Trophoblast cell (in vitro differentiated cells and primary cell): ENCODE results near the gene SLC27A1.

Experiments used
- DNase-seq, 2 donors: peaks; one replicate each; pipeline ENCODE4 v3.0.0-alpha.2; 2016
- H2AFZ ChIP-seq: 2 replicates; pipeline ENCODE4 v1.6.1; 2013; ENCODE audit warnings: low read length, moderate library complexity, mild to moderate bottlenecking; ENCODE audit not compliant: insufficient read depth, poor library complexity
- H2AK5ac ChIP-seq: 2 replicates; pipeline ENCODE4 v1.6.1; 2013; ENCODE audit warnings: mild to moderate bottlenecking, low read length
- H2BK120ac ChIP-seq: 2 replicates; pipeline ENCODE4 v1.6.1; 2013; ENCODE audit warnings: low read length, mild to moderate bottlenecking, moderate library complexity; ENCODE audit not compliant: insufficient read depth, poor library complexity
- H2BK12ac ChIP-seq: 2 replicates; pipeline ENCODE4 v1.6.1; 2013; ENCODE audit warnings: mild to moderate bottlenecking, low read length, moderate library complexity
- H2BK5ac ChIP-seq: 2 replicates; pipeline ENCODE4 v1.6.1; 2013; ENCODE audit warnings: low read length, low read depth, moderate library complexity, mild to moderate bottlenecking; ENCODE audit not compliant: poor library complexity
- H3K14ac ChIP-seq: 2 replicates; pipeline ENCODE4 v1.6.1; 2013; ENCODE audit warnings: mild to moderate bottlenecking, low read length
- H3K18ac ChIP-seq: 2 replicates; pipeline ENCODE4 v1.6.1; 2013; ENCODE audit warnings: mild to moderate bottlenecking, low read length
- H3K23ac ChIP-seq: 2 replicates; pipeline ENCODE4 v1.6.1; 2013; ENCODE audit warnings: low read length
- H3K27ac ChIP-seq: 2 replicates; pipeline ENCODE4 v1.5.1; 2013; ENCODE audit warnings: low read depth, mild to moderate bottlenecking, inconsistent platforms, low read length, moderate library complexity
- H3K27me3 ChIP-seq: 2 replicates; pipeline ENCODE4 v1.6.1; 2013; ENCODE audit warnings: inconsistent platforms, mild to moderate bottlenecking, low read length, moderate library complexity; ENCODE audit not compliant: insufficient read depth
- H3K36me3 ChIP-seq, 2 experiments: 1 replicate in 1 of 2; 2 replicates in 1 of 2; pipeline ENCODE4 v1.6.1; 2013; ENCODE audit warnings: low read length in 2 of 2, mild to moderate bottlenecking in 2 of 2, moderate library complexity in 1 of 2; ENCODE audit not compliant: insufficient read depth in 2 of 2, control insufficient read depth in 1 of 2
- H3K4ac ChIP-seq: 2 replicates; pipeline ENCODE4 v1.6.1; 2013; ENCODE audit warnings: low read depth, mild to moderate bottlenecking, low read length, moderate library complexity
- H3K4me1 ChIP-seq, 2 experiments: 1 replicate in 1 of 2; 2 replicates in 1 of 2; pipeline ENCODE4 v1.6.1; 2013; ENCODE audit warnings: low read length in 2 of 2, mild to moderate bottlenecking in 2 of 2, moderate library complexity in 1 of 2; ENCODE audit not compliant: insufficient read depth in 2 of 2, control insufficient read depth in 1 of 2
- H3K4me2 ChIP-seq: 2 replicates; pipeline ENCODE4 v1.6.1; 2013; ENCODE audit warnings: inconsistent platforms, mild to moderate bottlenecking, low read length, moderate library complexity
- H3K4me3 ChIP-seq: 2 replicates; pipeline ENCODE4 v1.5.1; 2013; ENCODE audit warnings: mild to moderate bottlenecking, low read depth, low read length, inconsistent platforms
- H3K79me1 ChIP-seq: one replicate; pipeline ENCODE4 v1.6.1; 2013; ENCODE audit warnings: low read length
- H3K79me2 ChIP-seq: 2 replicates; pipeline ENCODE4 v1.6.1; 2013; ENCODE audit warnings: low read length, mild to moderate bottlenecking; ENCODE audit not compliant: control insufficient read depth, insufficient read depth, poor library complexity
- H3K9ac ChIP-seq: 2 replicates; pipeline ENCODE4 v1.6.1; 2013; ENCODE audit warnings: mild to moderate bottlenecking, low read length
- H3K9me3 ChIP-seq: 2 replicates; pipeline ENCODE4 v1.6.1; 2013; ENCODE audit warnings: low read depth, mild to moderate bottlenecking, control low read depth, inconsistent platforms, low read length; ENCODE audit not compliant: insufficient read depth
- H4K12ac ChIP-seq: 2 replicates; pipeline ENCODE4 v1.6.1; 2013; ENCODE audit warnings: low read depth, mild to moderate bottlenecking, low read length, moderate library complexity
- H4K8ac ChIP-seq: 2 replicates; pipeline ENCODE4 v1.6.1; 2013; ENCODE audit warnings: low read depth, mild to moderate bottlenecking, low read length, moderate library complexity
- H4K91ac ChIP-seq: one replicate; pipeline ENCODE4 v1.6.1; 2013; ENCODE audit warnings: low read depth, mild to moderate bottlenecking, low read length, moderate library complexity
- WGBS: extraction: QIAGEN DNeasy Blood & Tissue Kit; methylation state at CpG from one replicate; pipeline ENCODE4 v1.1.7; 2013; ENCODE audit warnings: missing lambda C conversion rate; ENCODE audit not compliant: insufficient read length, insufficient coverage; ENCODE audit errors: extremely low coverage; 5-methylcytosine and 5-hydroxymethylcytosine counted together

SLC27A1 gene

DNA sequence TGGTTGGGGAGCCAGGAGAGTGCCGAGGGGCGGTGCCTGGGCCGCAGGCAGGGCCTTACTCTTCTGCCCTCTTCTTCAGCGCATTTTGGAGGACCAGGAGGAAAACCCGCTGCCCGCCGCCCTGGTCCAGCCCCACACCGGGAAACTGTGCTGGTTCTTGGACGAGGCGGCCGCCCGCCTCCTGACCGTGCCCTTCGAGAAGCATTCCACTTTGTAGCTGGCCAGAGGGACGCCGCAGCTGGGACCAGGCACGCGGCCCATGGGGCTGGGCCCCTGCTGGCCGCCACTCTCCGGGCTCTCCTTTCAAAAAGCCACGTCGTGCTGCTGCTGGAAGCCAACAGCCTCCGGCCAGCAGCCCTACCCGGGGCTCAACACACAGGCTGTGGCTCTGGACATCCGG, 50.5 kb downstream of the SLC27A1 start:
- no peaks in the 10 kb centered on the region for H3K79me1 ChIP-seq
- no peaks in the 10 kb centered on the region for H3K27me3 ChIP-seq
- H3K4me1 ChIP-seq, result peaks cover 0 to under 1% of the 10 kb centered on the region in 2 experiments
- no peak overlapping the region for H3K14ac ChIP-seq
- H3K9ac ChIP-seq, result no peak overlapping the region
- H3K9me3 ChIP-seq, result peaks cover 14% of the 10 kb centered on the region
- no peak overlapping the region for H4K91ac ChIP-seq
- no CpG with 5 or more reads among the region's 25 CpGs for WGBS
- H3K36me3 ChIP-seq, result peaks cover 23 to 33% of the 10 kb centered on the region in 2 experiments
- no peaks in the 10 kb centered on the region for H3K79me2 ChIP-seq
- H3K4me2 ChIP-seq, result no peak overlapping the region
- H4K12ac ChIP-seq, result no peak overlapping the region
- DNase-seq, result no peak
- H3K4me3 ChIP-seq, result no peak overlapping the region
- H3K27ac ChIP-seq, result no peak overlapping the region
- H2AFZ ChIP-seq, result no peak overlapping the region
- no peak overlapping the region for H2BK12ac ChIP-seq
- H2AK5ac ChIP-seq, result no peak overlapping the region
- no peak overlapping the region for H3K4ac ChIP-seq
- H2BK120ac ChIP-seq, result no peak overlapping the region
- no peak overlapping the region for H3K18ac ChIP-seq
- H4K8ac ChIP-seq, result no peak overlapping the region
- H2BK5ac ChIP-seq, result no peak overlapping the region
- no peak overlapping the region for H3K23ac ChIP-seq

DNA sequence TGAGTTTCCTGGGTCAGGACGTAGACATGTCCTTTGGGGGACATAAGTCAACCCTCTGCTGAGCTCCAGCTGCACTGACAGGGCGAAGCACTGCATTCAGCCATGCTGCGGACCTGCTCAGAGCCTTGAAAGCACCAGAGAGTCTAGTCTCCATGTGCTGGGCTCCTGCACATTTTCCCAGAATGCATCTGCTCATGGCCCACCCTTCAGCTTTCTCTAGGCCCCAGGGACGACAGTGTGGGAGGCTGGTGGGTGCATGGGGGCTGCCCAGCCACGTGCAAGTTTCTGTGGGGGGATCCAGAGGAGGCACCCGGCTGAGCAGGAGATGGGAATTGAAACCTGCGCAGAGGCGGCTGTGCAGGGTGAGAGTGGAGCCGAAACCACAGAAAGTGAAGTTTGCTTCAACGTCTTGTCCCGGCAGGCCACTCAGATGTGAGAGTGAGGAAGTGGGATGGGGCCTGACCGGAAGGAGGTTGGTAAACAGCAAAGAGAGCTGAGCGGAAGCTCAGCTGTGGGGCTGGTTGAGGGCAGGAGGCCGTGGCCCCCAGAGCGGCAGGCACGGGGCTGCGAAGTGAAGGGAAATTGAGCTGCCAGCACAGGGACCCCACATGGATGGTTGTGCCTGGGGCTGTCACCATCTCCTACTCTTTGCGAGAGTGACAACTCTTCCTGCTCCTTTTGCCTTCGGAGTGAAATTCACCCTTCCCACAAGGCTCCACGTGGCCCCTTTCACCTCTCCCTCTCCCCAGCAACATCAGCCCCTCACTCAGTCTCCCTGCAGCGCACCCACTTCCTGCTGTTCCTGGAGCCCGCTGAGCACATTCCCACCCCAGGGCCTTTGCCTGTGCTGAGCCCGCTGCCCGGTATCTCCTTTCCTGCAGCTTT, 52.9 kb downstream of the SLC27A1 start:
- Histone ChIP-seq H2BK120ac (no peak overlapping the region), H2BK12ac (no peak overlapping the region), H4K12ac (no peak overlapping the region), H3K27ac (no peak overlapping the region), H3K4me3 (no peak overlapping the region), H3K18ac (no peak overlapping the region), H3K14ac (no peak overlapping the region), H3K27me3 (no peaks in the 10 kb centered on the region), H4K91ac (no peak overlapping the region), H3K4me1 (no peaks in the 10 kb centered on the region), H4K8ac (no peak overlapping the region), H3K23ac (no peak overlapping the region), H3K9me3 (peaks cover 4% of the 10 kb centered on the region), H3K4ac (no peak overlapping the region), H2AFZ (no peak overlapping the region), H3K36me3 (peaks cover 10 to 19% of the 10 kb centered on the region in 2 experiments), H2BK5ac (no peak overlapping the region), H3K79me1 (no peaks in the 10 kb centered on the region), H2AK5ac (no peak overlapping the region), H3K79me2 (no peaks in the 10 kb centered on the region), H3K9ac (no peak overlapping the region), H3K4me2 (no peak overlapping the region)
- no CpG with 5 or more reads among the region's 24 CpGs for WGBS
- no peak for DNase-seq

DNA sequence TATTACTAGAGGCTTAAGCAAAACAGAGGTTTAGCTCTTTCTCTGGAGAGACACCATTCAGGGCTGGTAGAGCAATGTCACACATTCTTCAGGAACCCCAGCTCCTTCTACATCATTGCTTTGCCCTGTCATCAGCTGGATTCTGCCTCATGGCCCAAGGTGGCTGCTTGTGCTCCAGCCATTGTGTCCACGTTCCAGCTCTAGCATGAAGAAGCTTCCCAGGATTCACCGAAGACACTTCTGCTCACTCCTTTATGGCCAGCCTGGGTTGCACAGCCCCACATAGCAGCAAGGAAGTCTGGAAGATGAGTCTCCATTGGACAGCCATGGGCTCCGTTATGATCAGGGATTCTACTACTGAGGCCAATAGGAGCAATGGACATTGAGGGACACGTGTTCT, 54.3 kb downstream of the SLC27A1 start:
- H3K4me3 ChIP-seq, result no peak overlapping the region
- H3K4ac ChIP-seq, result no peak overlapping the region
- H3K23ac ChIP-seq, result no peak overlapping the region
- no peaks in the 10 kb centered on the region for H3K79me1 ChIP-seq
- no peak for DNase-seq
- no peak overlapping the region for H2AFZ ChIP-seq
- no peak overlapping the region for H2BK5ac ChIP-seq
- H3K18ac ChIP-seq, result no peak overlapping the region
- no peak overlapping the region for H3K14ac ChIP-seq
- H2BK120ac ChIP-seq, result no peak overlapping the region
- H3K27me3 ChIP-seq, result no peaks in the 10 kb centered on the region
- no peaks in the 10 kb centered on the region for H3K79me2 ChIP-seq
- H3K27ac ChIP-seq, result no peak overlapping the region
- no peaks in the 10 kb centered on the region for H3K4me1 ChIP-seq
- H3K9me3 ChIP-seq, result peaks cover 5% of the 10 kb centered on the region
- H4K91ac ChIP-seq, result no peak overlapping the region
- no peak overlapping the region for H4K8ac ChIP-seq
- no CpG with 5 or more reads among the region's 4 CpGs for WGBS
- no peak overlapping the region for H2BK12ac ChIP-seq
- H3K9ac ChIP-seq, result no peak overlapping the region
- no peak overlapping the region for H4K12ac ChIP-seq
- no peak overlapping the region for H2AK5ac ChIP-seq
- no peak overlapping the region for H3K4me2 ChIP-seq
- H3K36me3 ChIP-seq, result peaks cover 8 to 13% of the 10 kb centered on the region in 2 experiments

DNA sequence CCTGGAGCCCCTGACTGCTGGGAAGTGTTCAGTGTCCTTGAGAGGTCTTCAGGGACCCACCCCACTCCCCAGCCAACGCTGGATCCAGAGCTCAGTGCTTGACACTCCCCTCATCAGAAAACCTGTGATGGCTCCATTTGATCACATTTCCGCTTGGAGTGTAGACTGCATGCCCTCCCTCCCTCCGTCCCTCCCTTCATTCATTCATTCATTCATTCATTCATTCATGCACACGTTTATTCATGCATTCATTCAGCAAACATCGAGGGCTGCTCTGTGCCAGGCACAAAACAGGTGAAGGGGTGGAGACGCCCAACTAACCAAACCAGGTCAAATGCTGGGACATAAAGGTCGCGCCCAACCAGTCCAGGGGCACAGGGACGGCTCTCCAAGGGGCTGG, 54.8 kb downstream of the SLC27A1 start:
- H3K23ac ChIP-seq, result no peak overlapping the region
- peaks cover 5 to 11% of the 10 kb centered on the region in 2 experiments for H3K36me3 ChIP-seq
- no peak overlapping the region for H3K4me2 ChIP-seq
- H2BK5ac ChIP-seq, result no peak overlapping the region
- no peak overlapping the region for H3K14ac ChIP-seq
- no peak overlapping the region for H2AK5ac ChIP-seq
- no peak overlapping the region for H3K9ac ChIP-seq
- no peak overlapping the region for H3K4ac ChIP-seq
- H2BK120ac ChIP-seq, result no peak overlapping the region
- H4K12ac ChIP-seq, result no peak overlapping the region
- H2BK12ac ChIP-seq, result no peak overlapping the region
- H3K79me2 ChIP-seq, result no peaks in the 10 kb centered on the region
- no peaks in the 10 kb centered on the region for H3K4me1 ChIP-seq
- DNase-seq, result no peak
- H3K27ac ChIP-seq, result no peak overlapping the region
- H4K91ac ChIP-seq, result no peak overlapping the region
- no peak overlapping the region for H3K4me3 ChIP-seq
- WGBS, result no CpG with 5 or more reads among the region's 9 CpGs
- H3K79me1 ChIP-seq, result no peaks in the 10 kb centered on the region
- peaks cover 5% of the 10 kb centered on the region for H3K9me3 ChIP-seq
- H4K8ac ChIP-seq, result no peak overlapping the region
- H3K18ac ChIP-seq, result no peak overlapping the region
- no peaks in the 10 kb centered on the region for H3K27me3 ChIP-seq
- H2AFZ ChIP-seq, result no peak overlapping the region
